Tibial nerve (tissue), 3 donors: ENCODE measurements around the gene WDR37.

ENCODE experiments used
- POLR2A ChIP-seq, 2 donors: fragments of 450-650 bp; IDR thresholded peaks; one replicate each; pipeline ENCODE4 v1.6.1; 2017; ENCODE audit warnings: antibody characterized with exemption in 2 of 2, mild to moderate bottlenecking in 2 of 2, moderate library complexity in 2 of 2
- TF ChIP-seq, protein P1 (sequence below), 5 experiments: fragments of 200-600 bp in 3 of 5; fragments of 450-650 bp in 2 of 5; sonication (generic) in 3 of 5; IDR thresholded peaks; one replicate each; pipeline ENCODE4 v1.5.1; 2016 to 2019; ENCODE audit warnings: antibody characterized with exemption in 5 of 5, mild to moderate bottlenecking in 3 of 5, moderate library complexity in 2 of 5

DNA sequence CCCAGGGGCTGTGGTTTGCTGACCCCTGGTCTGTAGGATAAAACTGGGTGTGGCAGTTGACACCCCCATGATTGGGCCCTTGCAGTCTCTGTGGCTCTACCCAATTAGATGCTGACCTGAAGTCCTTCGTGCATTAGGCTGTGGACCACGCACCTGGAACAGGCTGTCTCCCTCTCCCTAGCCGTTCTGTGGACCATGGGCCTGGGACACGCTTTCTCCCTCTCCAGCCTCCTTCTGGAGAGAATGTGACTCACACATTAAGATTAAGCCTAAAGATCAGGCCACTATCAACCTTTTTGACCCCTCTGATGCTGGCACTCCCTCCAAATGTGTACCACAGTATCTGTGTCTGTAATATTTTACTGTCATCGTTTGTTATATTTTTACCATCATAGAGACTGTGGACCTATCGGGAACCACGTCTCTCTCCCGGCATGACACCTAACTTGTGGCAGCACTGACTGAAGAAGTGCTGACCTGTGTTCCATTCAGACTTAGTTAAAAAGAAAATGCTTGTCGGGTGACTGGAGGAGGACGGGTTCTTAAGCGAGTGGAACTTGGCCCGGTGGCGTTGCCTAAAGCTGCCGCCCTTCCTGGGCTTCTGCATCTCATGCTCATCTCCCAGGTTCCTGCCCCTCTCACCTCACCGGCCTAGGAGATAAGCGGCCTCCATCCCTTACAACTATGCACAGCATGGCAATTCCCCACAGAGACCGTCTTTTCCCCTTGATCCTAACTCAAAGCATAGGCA is 92.8 kb downstream of the WDR37 start:
- TF ChIP-seq, protein P1, sequence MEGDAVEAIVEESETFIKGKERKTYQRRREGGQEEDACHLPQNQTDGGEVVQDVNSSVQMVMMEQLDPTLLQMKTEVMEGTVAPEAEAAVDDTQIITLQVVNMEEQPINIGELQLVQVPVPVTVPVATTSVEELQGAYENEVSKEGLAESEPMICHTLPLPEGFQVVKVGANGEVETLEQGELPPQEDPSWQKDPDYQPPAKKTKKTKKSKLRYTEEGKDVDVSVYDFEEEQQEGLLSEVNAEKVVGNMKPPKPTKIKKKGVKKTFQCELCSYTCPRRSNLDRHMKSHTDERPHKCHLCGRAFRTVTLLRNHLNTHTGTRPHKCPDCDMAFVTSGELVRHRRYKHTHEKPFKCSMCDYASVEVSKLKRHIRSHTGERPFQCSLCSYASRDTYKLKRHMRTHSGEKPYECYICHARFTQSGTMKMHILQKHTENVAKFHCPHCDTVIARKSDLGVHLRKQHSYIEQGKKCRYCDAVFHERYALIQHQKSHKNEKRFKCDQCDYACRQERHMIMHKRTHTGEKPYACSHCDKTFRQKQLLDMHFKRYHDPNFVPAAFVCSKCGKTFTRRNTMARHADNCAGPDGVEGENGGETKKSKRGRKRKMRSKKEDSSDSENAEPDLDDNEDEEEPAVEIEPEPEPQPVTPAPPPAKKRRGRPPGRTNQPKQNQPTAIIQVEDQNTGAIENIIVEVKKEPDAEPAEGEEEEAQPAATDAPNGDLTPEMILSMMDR (IDR thresholded peaks at IDR 0.05): no peak
- no peak for TF ChIP-seq POLR2A (IDR thresholded peaks at IDR 0.05)
